ENCODE measurements around the gene CYS1.
A peak's percentile ranks its signal among the peaks of the same experiment; 100 is the strongest.

The CYS1 gene

GRCh38 chr2:10036095-10036884 is 43.9 kb downstream of the CYS1 start:
- peak; percentile 69 to 83 for DNase-seq (ENCODE audit: low read depth in 2 of 2)
- TF ChIP-seq CTCF (IDR thresholded peaks at IDR 0.05; ENCODE audit: low read depth, low read length): peak; percentile 48
- H3K4me3 ChIP-seq (replicated peaks in 1 of 2; ENCODE audit: low read depth in 2 of 2, low read length in 2 of 2): no peak overlapping the region

- no peak for DNase-seq (ENCODE audit: low read depth in 2 of 2)
- no peak overlapping the region for H3K4me3 ChIP-seq (replicated peaks in 1 of 2; ENCODE audit: low read depth in 2 of 2, low read length in 2 of 2)
- TF ChIP-seq CTCF (IDR thresholded peaks at IDR 0.05; ENCODE audit: low read depth, low read length): no peak
Measured at GRCh38 chr2:10035633-10036032, 44.6 kb downstream of the CYS1 start.

- no peak for DNase-seq (ENCODE audit: low read depth in 2 of 2)
- TF ChIP-seq CTCF (IDR thresholded peaks at IDR 0.05; ENCODE audit: low read depth, low read length): no peak
- H3K4me3 ChIP-seq (replicated peaks in 1 of 2; ENCODE audit: low read depth in 2 of 2, low read length in 2 of 2): no peak overlapping the region
Measured at GRCh38 chr2:10035053-10035422, 45.2 kb downstream of the CYS1 start.

- DNase-seq (ENCODE audit: low read depth in 2 of 2): no peak
- H3K4me3 ChIP-seq (replicated peaks in 1 of 2; ENCODE audit: low read depth in 2 of 2, low read length in 2 of 2): no peak overlapping the region
- TF ChIP-seq CTCF (IDR thresholded peaks at IDR 0.05; ENCODE audit: low read depth, low read length): no peak
Measured at GRCh38 chr2:10034333-10035052, 45.7 kb downstream of the CYS1 start.

GRCh38 chr2:10033251-10034006 is 46.8 kb downstream of the CYS1 start:
- no peak for DNase-seq (ENCODE audit: low read depth in 2 of 2)
- TF ChIP-seq CTCF (IDR thresholded peaks at IDR 0.05; ENCODE audit: low read depth, low read length): no peak
- H3K4me3 ChIP-seq (replicated peaks in 1 of 2; ENCODE audit: low read depth in 2 of 2, low read length in 2 of 2): no peak overlapping the region

- DNase-seq (ENCODE audit: low read depth in 2 of 2): no peak
- no peak overlapping the region for H3K4me3 ChIP-seq (replicated peaks in 1 of 2; ENCODE audit: low read depth in 2 of 2, low read length in 2 of 2)
- TF ChIP-seq CTCF (IDR thresholded peaks at IDR 0.05; ENCODE audit: low read depth, low read length): no peak
Measured at GRCh38 chr2:10032746-10033105, 47.5 kb downstream of the CYS1 start.

Measured in cardiac fibroblast (primary cell).